Activated naive CD8-positive, alpha-beta T cell treated with anti-CD3 and anti-CD28 coated beads, Interleukin-2, amount 10 ng/mL, durations not matched to agents 7 days and 5 days (primary cell): ENCODE data around the gene POLR3F. TPM values are rescaled to one million over a fixed set of nuclear protein-coding genes. Genes with fewer than 3 reads are reported as not detected.

Experiments
- microRNA-seq: library from miRNA; unstranded; fragments of <30 nt; microRNA quantifications from one replicate; pipeline ENCODE4 v1.2.0, GENCODE V29; 2022
- total RNA-seq, 2 experiments: library from RNA; stranded (reverse); gene quantifications; one replicate each; pipeline ENCODE4 v1.2.3, GENCODE V29; 2021

The POLR3F gene
- total RNA-seq, 2 experiments from 2014 or later: 8.3 to 8.5 TPM

Small RNA genes lying within 50 kb of the gene (microRNA-seq; reads per million reads assigned to microRNA genes)
- gene MIR3192: not detected

Other genes with a start within 250 kb of the POLR3F start
- gene ZNF133, start 178.9 kb upstream of the POLR3F start, total RNA-seq: 1 to 10 TPM; 9.2 TPM
- 1 to 10 TPM; 1.8 to 2.2 TPM for gene DZANK1, start 360 bp upstream of the POLR3F start, total RNA-seq
- gene RBBP9, start 29.8 kb downstream of the POLR3F start, total RNA-seq: 10 to 100 TPM; 13.9 to 15.2 TPM
- 10 to 100 TPM; 64.0 to 65.0 TPM for gene SEC23B, start 40.5 kb downstream of the POLR3F start, total RNA-seq
- 10 to 100 TPM; 59.1 to 62.4 TPM for gene SMIM26, start 100.0 kb downstream of the POLR3F start, total RNA-seq
- 10 to 100 TPM; 18.7 to 22.4 TPM for gene DTD1, start 120.7 kb downstream of the POLR3F start, total RNA-seq